ENCODE data around the gene SHROOM2.

The SHROOM2 gene

DNA sequence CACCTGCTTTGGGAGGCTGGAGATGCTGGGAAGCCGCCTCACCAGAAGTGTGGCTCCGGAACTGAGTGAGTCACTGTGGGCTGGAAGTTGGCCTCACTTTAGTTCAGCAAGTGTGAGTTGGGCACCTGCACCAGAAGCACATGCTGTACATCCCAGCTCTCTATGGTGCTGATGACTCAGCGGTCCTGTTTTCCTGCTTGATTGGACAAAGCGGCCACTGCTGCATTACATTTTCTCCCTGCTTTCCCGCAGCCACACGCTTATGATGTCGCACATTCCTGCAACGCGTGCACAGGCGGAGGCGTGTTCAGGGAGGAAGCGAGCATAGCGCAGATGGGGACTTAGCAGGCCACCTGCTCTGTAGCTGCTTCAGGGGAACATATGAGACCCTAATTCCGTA lies 154.2 kb downstream of the SHROOM2 start (continued):
- TF ChIP-seq, protein P1, sequence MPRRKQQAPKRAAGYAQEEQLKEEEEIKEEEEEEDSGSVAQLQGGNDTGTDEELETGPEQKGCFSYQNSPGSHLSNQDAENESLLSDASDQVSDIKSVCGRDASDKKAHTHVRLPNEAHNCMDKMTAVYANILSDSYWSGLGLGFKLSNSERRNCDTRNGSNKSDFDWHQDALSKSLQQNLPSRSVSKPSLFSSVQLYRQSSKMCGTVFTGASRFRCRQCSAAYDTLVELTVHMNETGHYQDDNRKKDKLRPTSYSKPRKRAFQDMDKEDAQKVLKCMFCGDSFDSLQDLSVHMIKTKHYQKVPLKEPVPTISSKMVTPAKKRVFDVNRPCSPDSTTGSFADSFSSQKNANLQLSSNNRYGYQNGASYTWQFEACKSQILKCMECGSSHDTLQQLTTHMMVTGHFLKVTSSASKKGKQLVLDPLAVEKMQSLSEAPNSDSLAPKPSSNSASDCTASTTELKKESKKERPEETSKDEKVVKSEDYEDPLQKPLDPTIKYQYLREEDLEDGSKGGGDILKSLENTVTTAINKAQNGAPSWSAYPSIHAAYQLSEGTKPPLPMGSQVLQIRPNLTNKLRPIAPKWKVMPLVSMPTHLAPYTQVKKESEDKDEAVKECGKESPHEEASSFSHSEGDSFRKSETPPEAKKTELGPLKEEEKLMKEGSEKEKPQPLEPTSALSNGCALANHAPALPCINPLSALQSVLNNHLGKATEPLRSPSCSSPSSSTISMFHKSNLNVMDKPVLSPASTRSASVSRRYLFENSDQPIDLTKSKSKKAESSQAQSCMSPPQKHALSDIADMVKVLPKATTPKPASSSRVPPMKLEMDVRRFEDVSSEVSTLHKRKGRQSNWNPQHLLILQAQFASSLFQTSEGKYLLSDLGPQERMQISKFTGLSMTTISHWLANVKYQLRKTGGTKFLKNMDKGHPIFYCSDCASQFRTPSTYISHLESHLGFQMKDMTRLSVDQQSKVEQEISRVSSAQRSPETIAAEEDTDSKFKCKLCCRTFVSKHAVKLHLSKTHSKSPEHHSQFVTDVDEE (CRISPR knock-in tag; IDR thresholded peaks at IDR 0.05), result no peak
- TF ChIP-seq RARB (CRISPR knock-in tag; IDR thresholded peaks at IDR 0.05) (no peak), SNAI2 (CRISPR knock-in tag; IDR thresholded peaks at IDR 0.05) (no peak), PPARA (CRISPR knock-in tag; IDR thresholded peaks at IDR 0.05; ENCODE audit: borderline replicate concordance) (no peak), CSDC2 (CRISPR knock-in tag; IDR thresholded peaks at IDR 0.05) (no peak), ZNF8 (CRISPR knock-in tag; IDR thresholded peaks at IDR 0.05) (no peak), ARNTL (CRISPR knock-in tag; IDR thresholded peaks at IDR 0.05; ENCODE audit: borderline replicate concordance, low read depth) (no peak), TOX (CRISPR knock-in tag; IDR thresholded peaks at IDR 0.05; ENCODE audit: borderline replicate concordance) (no peak), ZC3H10 (CRISPR knock-in tag; IDR thresholded peaks at IDR 0.05) (no peak), BACH2 (CRISPR knock-in tag; IDR thresholded peaks at IDR 0.05; ENCODE audit: borderline replicate concordance) (no peak), ZNF565 (CRISPR knock-in tag; conservative IDR thresholded peaks at IDR 0.05; ENCODE audit: low read depth) (no peak), GLIS3 (CRISPR knock-in tag; IDR thresholded peaks at IDR 0.05) (no peak), ZFP30 (CRISPR knock-in tag; IDR thresholded peaks at IDR 0.05) (no peak), ZFP3 (CRISPR knock-in tag; IDR thresholded peaks at IDR 0.05) (no peak), OSR1 (CRISPR knock-in tag; IDR thresholded peaks at IDR 0.05) (no peak)

DNA sequence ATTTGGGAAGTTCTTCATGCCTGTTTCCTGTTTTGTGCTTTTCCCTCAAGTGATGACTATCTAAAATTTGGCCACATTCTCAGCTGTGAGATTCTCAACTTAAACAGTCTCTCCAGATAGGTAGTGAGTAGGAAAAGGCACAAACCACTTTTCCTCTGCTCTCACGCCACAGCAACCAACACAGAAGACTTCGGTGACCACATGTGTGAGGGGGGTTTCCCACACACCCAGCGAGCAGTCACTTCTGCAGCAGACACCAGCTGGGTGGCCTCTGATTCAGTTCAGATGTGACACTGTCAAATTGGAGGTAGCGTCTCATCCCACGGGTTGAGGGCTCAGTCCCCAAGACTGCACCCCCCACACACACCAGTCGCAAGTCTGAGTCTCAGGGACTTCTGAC lies 155.9 kb downstream of the SHROOM2 start:
- ATAC-seq, result no peak
- TF ChIP-seq TCF4 (CRISPR knock-in tag; IDR thresholded peaks at IDR 0.05; ENCODE audit: borderline replicate concordance), result no peak
- TF ChIP-seq RARB (CRISPR knock-in tag; IDR thresholded peaks at IDR 0.05), result no peak
- no peak for TF ChIP-seq ESRRG (CRISPR knock-in tag; IDR thresholded peaks at IDR 0.05)
- no peak for TF ChIP-seq ZNF70 (CRISPR knock-in tag; IDR thresholded peaks at IDR 0.05)
- no peak for TF ChIP-seq ARNTL (CRISPR knock-in tag; IDR thresholded peaks at IDR 0.05; ENCODE audit: borderline replicate concordance, low read depth)
- TF ChIP-seq ZNF8 (CRISPR knock-in tag; IDR thresholded peaks at IDR 0.05), result no peak
- no peak for TF ChIP-seq TOX (CRISPR knock-in tag; IDR thresholded peaks at IDR 0.05; ENCODE audit: borderline replicate concordance)
- no peak for TF ChIP-seq ZNF565 (CRISPR knock-in tag; conservative IDR thresholded peaks at IDR 0.05; ENCODE audit: low read depth)
- TF ChIP-seq OSR1 (CRISPR knock-in tag; IDR thresholded peaks at IDR 0.05), result no peak
- no peak for TF ChIP-seq BACH2 (CRISPR knock-in tag; IDR thresholded peaks at IDR 0.05; ENCODE audit: borderline replicate concordance)
- TF ChIP-seq PPARA (CRISPR knock-in tag; IDR thresholded peaks at IDR 0.05; ENCODE audit: borderline replicate concordance), result no peak
- no peak for TF ChIP-seq ZC3H10 (CRISPR knock-in tag; IDR thresholded peaks at IDR 0.05)

DNA sequence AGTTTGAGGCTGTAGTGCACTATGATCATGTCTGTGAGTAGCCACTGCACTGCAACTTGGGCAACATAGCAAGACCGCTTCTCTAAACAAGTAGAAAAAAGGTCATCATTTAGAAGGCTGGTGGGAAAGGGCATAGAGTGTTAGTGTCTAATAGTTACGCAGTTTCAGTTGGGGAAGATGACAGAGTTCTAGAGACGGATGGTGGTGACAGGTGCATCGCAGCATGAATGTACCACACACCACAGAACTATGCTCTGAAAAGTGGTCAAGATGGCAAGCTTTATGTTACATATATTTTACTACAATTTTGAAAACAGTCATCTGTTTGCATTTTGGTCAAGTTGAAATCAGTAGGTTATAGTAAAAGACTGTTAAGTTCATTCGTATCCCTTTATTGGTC lies 157.2 kb downstream of the SHROOM2 start:
- TF ChIP-seq ESRRG (CRISPR knock-in tag; IDR thresholded peaks at IDR 0.05) (no peak), CREB5 (CRISPR knock-in tag; IDR thresholded peaks at IDR 0.05; ENCODE audit: low read depth) (no peak), ZNF8 (CRISPR knock-in tag; IDR thresholded peaks at IDR 0.05) (no peak), TOX (CRISPR knock-in tag; IDR thresholded peaks at IDR 0.05; ENCODE audit: borderline replicate concordance) (no peak), ISL1 (CRISPR knock-in tag; IDR thresholded peaks at IDR 0.05) (no peak), ZFP30 (CRISPR knock-in tag; IDR thresholded peaks at IDR 0.05) (no peak), ZC3H10 (CRISPR knock-in tag; IDR thresholded peaks at IDR 0.05) (no peak), OSR1 (CRISPR knock-in tag; IDR thresholded peaks at IDR 0.05) (no peak), BACH2 (CRISPR knock-in tag; IDR thresholded peaks at IDR 0.05; ENCODE audit: borderline replicate concordance) (no peak), ZNF70 (CRISPR knock-in tag; IDR thresholded peaks at IDR 0.05) (no peak), SNAI2 (CRISPR knock-in tag; IDR thresholded peaks at IDR 0.05) (no peak), TCF4 (CRISPR knock-in tag; IDR thresholded peaks at IDR 0.05; ENCODE audit: borderline replicate concordance) (no peak), ZFP3 (CRISPR knock-in tag; IDR thresholded peaks at IDR 0.05) (no peak), ZNF565 (CRISPR knock-in tag; conservative IDR thresholded peaks at IDR 0.05; ENCODE audit: low read depth) (no peak), RARB (CRISPR knock-in tag; IDR thresholded peaks at IDR 0.05) (no peak), PPARA (CRISPR knock-in tag; IDR thresholded peaks at IDR 0.05; ENCODE audit: borderline replicate concordance) (no peak), PATZ1 (CRISPR knock-in tag; IDR thresholded peaks at IDR 0.05; ENCODE audit: borderline replicate concordance) (no peak), CSDC2 (CRISPR knock-in tag; IDR thresholded peaks at IDR 0.05) (no peak)
- TF ChIP-seq, protein P2, sequence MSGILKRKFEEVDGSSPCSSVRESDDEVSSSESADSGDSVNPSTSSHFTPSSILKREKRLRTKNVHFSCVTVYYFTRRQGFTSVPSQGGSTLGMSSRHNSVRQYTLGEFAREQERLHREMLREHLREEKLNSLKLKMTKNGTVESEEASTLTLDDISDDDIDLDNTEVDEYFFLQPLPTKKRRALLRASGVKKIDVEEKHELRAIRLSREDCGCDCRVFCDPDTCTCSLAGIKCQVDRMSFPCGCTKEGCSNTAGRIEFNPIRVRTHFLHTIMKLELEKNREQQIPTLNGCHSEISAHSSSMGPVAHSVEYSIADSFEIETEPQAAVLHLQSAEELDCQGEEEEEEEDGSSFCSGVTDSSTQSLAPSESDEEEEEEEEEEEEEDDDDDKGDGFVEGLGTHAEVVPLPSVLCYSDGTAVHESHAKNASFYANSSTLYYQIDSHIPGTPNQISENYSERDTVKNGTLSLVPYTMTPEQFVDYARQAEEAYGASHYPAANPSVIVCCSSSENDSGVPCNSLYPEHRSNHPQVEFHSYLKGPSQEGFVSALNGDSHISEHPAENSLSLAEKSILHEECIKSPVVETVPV (CRISPR knock-in tag; IDR thresholded peaks at IDR 0.05), result no peak
- no peak for ATAC-seq

All from SK-N-SH treated with all-trans-retinoic acid at 6 μM for 48 hours (cell line).